Measurements from ENCODE around the gene ZNF366.

ZNF366 gene

DNA sequence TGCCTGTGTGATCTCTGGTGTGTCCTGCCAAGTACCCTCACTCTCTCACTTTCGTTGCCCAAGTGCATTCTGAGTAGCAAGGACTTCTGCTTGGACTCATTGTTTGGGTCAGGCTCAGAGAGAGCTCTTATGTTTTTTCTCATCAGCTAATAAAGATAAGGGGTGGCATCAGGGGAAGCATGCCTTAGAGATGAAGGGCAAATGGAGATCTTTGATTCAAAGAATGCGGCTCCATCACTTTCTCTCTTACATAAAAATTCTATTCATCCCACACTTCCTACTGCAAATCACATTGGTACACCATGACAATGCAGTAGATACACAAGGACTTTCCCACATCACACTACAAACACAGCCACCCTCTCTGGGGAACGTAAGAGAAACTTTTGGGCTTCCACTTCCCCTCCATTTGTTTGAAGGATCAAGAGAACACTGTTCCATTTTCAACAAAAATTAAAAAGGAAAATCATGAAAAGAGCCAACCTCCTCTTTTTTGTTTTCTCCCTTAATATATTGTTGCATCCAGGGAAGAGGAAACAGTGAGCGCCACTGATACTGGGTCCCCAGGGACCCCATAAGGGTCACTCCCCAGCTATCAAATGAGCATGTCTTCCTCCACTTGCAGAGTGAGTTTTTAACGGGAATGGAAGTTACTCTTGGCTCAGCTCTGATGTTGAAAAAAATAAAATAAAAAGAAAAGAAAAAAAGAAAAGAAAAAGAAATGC lies 73.0 kb downstream of the ZNF366 start:
- no peaks in the 10 kb centered on the region for H3K27me3 ChIP-seq (ENCODE audit: insufficient read depth, low read depth)
- H3K9ac ChIP-seq: no peak overlapping the region
- H3K4me1 ChIP-seq (ENCODE audit: low read depth, poor library complexity, severe bottlenecking): no peaks in the 10 kb centered on the region
- no peak overlapping the region for H3K4me2 ChIP-seq
- H2AFZ ChIP-seq (ENCODE audit: low read depth): no peak overlapping the region
- no peaks in the 10 kb centered on the region for H4K20me1 ChIP-seq (ENCODE audit: insufficient read depth)
- H3K4me3 ChIP-seq (IDR thresholded peaks at IDR 0.05; ENCODE audit: insufficient read depth, low read depth, low read length): no peak overlapping the region
- TF ChIP-seq, protein P1, sequence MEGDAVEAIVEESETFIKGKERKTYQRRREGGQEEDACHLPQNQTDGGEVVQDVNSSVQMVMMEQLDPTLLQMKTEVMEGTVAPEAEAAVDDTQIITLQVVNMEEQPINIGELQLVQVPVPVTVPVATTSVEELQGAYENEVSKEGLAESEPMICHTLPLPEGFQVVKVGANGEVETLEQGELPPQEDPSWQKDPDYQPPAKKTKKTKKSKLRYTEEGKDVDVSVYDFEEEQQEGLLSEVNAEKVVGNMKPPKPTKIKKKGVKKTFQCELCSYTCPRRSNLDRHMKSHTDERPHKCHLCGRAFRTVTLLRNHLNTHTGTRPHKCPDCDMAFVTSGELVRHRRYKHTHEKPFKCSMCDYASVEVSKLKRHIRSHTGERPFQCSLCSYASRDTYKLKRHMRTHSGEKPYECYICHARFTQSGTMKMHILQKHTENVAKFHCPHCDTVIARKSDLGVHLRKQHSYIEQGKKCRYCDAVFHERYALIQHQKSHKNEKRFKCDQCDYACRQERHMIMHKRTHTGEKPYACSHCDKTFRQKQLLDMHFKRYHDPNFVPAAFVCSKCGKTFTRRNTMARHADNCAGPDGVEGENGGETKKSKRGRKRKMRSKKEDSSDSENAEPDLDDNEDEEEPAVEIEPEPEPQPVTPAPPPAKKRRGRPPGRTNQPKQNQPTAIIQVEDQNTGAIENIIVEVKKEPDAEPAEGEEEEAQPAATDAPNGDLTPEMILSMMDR (conservative IDR thresholded peaks at IDR 0.05; ENCODE audit: low read depth, low read length): no peak
- no peaks in the 10 kb centered on the region for H3K36me3 ChIP-seq (ENCODE audit: insufficient read depth)
- no peaks in the 10 kb centered on the region for H3K79me2 ChIP-seq (ENCODE audit: insufficient read depth, low read depth)
- H3K27ac ChIP-seq: no peak overlapping the region

DNA sequence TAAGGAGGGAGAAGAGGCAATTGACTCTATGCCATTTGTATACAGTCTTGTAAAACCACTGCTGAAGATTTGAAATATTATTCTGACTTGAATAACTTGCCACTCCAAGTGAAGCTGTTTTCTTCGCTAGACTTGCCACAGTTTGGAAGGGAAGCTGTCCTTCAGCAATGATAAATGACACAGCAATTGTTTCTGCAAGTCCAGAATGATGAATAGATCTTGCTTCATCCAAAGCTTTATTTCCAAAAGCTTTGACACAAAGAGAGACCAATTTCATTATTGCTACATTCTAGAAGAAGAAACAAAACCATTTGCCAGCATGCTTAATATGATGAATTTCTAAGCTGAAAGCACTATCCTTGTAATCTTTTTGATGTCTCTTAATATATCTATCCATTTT lies 73.7 kb downstream of the ZNF366 start:
- no peaks in the 10 kb centered on the region for H3K36me3 ChIP-seq (ENCODE audit: insufficient read depth)
- no peak overlapping the region for H3K4me3 ChIP-seq (IDR thresholded peaks at IDR 0.05; ENCODE audit: insufficient read depth, low read depth, low read length)
- H3K79me2 ChIP-seq (ENCODE audit: insufficient read depth, low read depth): no peaks in the 10 kb centered on the region
- H2AFZ ChIP-seq (ENCODE audit: low read depth): no peak overlapping the region
- H3K9ac ChIP-seq: no peak overlapping the region
- TF ChIP-seq, protein P1 (conservative IDR thresholded peaks at IDR 0.05; ENCODE audit: low read depth, low read length): no peak
- H3K27me3 ChIP-seq (ENCODE audit: insufficient read depth, low read depth): no peaks in the 10 kb centered on the region
- no peak overlapping the region for H3K4me2 ChIP-seq
- H3K27ac ChIP-seq: no peak overlapping the region
- no peaks in the 10 kb centered on the region for H3K4me1 ChIP-seq (ENCODE audit: low read depth, poor library complexity, severe bottlenecking)
- no peaks in the 10 kb centered on the region for H4K20me1 ChIP-seq (ENCODE audit: insufficient read depth)

DNA sequence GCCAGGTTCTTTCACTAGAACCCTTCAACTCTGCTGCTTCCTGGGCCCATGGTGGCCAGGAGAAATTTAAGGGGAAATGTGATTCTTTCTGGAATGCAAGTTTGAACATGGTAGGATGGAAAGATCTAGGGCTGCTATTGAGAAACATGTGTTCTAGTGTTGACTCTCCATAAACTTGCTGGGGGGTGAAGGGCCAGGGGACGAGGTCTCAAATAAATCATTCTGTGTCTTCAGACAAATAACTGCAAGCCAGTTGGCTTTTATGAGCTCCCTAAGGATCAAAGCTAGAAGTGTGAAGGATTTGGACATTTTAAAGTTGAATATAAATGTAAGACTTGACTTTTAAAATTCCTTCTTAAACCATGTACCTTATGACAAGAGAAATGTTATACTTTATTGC lies 78.5 kb downstream of the ZNF366 start:
- no peak overlapping the region for H3K4me3 ChIP-seq (IDR thresholded peaks at IDR 0.05; ENCODE audit: insufficient read depth, low read depth, low read length)
- H3K9ac ChIP-seq: no peak overlapping the region
- no peak overlapping the region for H2AFZ ChIP-seq (ENCODE audit: low read depth)
- H3K27ac ChIP-seq: no peak overlapping the region
- H3K4me1 ChIP-seq (ENCODE audit: low read depth, poor library complexity, severe bottlenecking): no peaks in the 10 kb centered on the region
- TF ChIP-seq, protein P1 (conservative IDR thresholded peaks at IDR 0.05; ENCODE audit: low read depth, low read length): no peak
- no peaks in the 10 kb centered on the region for H3K36me3 ChIP-seq (ENCODE audit: insufficient read depth)
- H3K4me2 ChIP-seq: no peak overlapping the region
- H3K79me2 ChIP-seq (ENCODE audit: insufficient read depth, low read depth): no peaks in the 10 kb centered on the region
- H4K20me1 ChIP-seq (ENCODE audit: insufficient read depth): no peaks in the 10 kb centered on the region
- H3K27me3 ChIP-seq (ENCODE audit: insufficient read depth, low read depth): no peaks in the 10 kb centered on the region

DNA sequence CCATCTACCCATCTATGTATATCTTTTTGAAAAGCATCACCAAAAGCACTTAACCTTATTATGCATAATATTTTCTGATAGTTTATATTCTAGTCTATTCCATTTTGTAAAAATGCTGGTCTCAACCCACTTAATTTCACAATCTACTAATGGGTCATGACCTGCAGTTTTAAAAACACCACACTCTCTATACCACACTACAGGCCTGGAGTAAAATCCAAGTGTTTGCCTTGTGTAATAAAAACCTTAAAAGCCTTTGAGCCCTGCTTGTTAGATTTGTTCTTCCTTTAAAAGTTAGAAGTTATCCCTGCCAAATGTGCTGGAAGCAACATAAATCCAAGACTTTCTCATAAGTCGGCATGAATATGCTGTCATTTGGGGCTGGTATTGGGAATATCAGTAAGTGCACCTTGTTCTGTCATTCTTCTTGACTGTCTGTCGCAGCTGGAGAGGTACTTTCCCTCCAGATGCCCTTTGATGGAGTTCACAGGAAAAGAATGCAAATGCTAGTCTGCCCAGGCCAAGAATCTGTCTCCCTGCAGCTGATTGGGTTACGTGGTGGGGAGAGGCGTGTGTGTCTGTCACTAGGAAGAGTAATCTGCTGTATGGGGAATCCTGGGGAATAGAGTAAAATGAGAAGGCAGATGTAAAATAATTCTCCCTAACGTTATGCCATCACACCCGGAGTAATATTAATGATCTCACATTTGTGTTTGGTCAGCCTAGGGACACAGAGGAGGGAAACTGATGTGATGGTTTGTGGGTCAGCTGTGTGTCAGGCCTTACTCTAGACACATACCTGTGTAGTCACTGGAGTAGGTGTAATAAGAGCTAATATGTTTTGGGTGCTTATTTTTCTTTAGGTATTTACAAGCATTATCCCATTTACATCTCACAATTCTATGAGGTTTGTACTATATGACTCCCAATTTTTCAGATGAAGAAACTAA lies 79.4 kb downstream of the ZNF366 start:
- Histone ChIP-seq H3K79me2 (ENCODE audit: insufficient read depth, low read depth) (no peaks in the 10 kb centered on the region), H3K27me3 (ENCODE audit: insufficient read depth, low read depth) (no peaks in the 10 kb centered on the region), H3K36me3 (ENCODE audit: insufficient read depth) (no peaks in the 10 kb centered on the region), H4K20me1 (ENCODE audit: insufficient read depth) (no peaks in the 10 kb centered on the region), H3K4me2 (no peak overlapping the region), H3K9ac (no peak overlapping the region), H3K27ac (no peak overlapping the region), H2AFZ (ENCODE audit: low read depth) (no peak overlapping the region), H3K4me3 (IDR thresholded peaks at IDR 0.05; ENCODE audit: insufficient read depth, low read depth, low read length) (no peak overlapping the region), H3K4me1 (ENCODE audit: low read depth, poor library complexity, severe bottlenecking) (no peaks in the 10 kb centered on the region)
- TF ChIP-seq, protein P1 (conservative IDR thresholded peaks at IDR 0.05; ENCODE audit: low read depth, low read length): no peak
